GM23338 (cell line): Measurements from ENCODE around the gene HIP1. TPM values are rescaled to one million over a fixed set of nuclear protein-coding genes. Genes with fewer than 3 reads are reported as not detected.

Experiments
- ATAC-seq: fragments of 200-7000 bp; cut with Tn5 transposase; 3 replicates; pipeline ENCODE4 v1.9.1; 2020
- DNase-seq: peaks from one replicate; pipeline ENCODE4 v3.0.0-alpha.2; 2015; ENCODE audit warnings: low spot score
- H2AFZ ChIP-seq: fragments of 200-600 bp; sonication (generic); 2 replicates; pipeline ENCODE4 v1.8.0; 2016; ENCODE audit warnings: antibody characterized with exemption, mild to moderate bottlenecking, moderate library complexity
- H3F3A ChIP-seq: fragments of 200-600 bp; sonication (generic); replicated peaks from 2 replicates; pipeline ENCODE4 v1.8.0; 2017; ENCODE audit warnings: antibody characterized with exemption, mixed run types, low read depth
- H3K27ac ChIP-seq: fragments of 200-600 bp; sonication (generic); 2 replicates; pipeline ENCODE4 v1.6.1; 2016; ENCODE audit warnings: low read depth
- H3K27me3 ChIP-seq: fragments of 200-600 bp; sonication (generic); 2 replicates; pipeline ENCODE4 v1.8.0; 2016; ENCODE audit warnings: mild to moderate bottlenecking, mixed run types, moderate library complexity; ENCODE audit not compliant: insufficient read depth
- H3K36me3 ChIP-seq: fragments of 200-600 bp; sonication (generic); 2 replicates; pipeline ENCODE4 v1.8.0; 2016; ENCODE audit warnings: mild to moderate bottlenecking; ENCODE audit not compliant: insufficient read depth
- H3K4me1 ChIP-seq: fragments of 200-600 bp; sonication (generic); 2 replicates; pipeline ENCODE4 v1.8.0; 2016; ENCODE audit warnings: mild to moderate bottlenecking, moderate library complexity; ENCODE audit not compliant: insufficient read depth
- H3K4me2 ChIP-seq: fragments of 200-600 bp; sonication (generic); 2 replicates; pipeline ENCODE4 v1.7.1; 2017; ENCODE audit warnings: mixed run types
- H3K4me3 ChIP-seq: fragments of 200-600 bp; sonication (generic); 2 replicates; pipeline ENCODE4 v1.6.1; 2016; ENCODE audit warnings: mixed run types
- H3K79me2 ChIP-seq: fragments of 200-600 bp; sonication (generic); replicated peaks from 2 replicates; pipeline ENCODE4 v1.8.0; 2017; ENCODE audit warnings: mild to moderate bottlenecking; ENCODE audit not compliant: insufficient read depth
- H3K9me2 ChIP-seq: fragments of 200-600 bp; sonication (generic); 2 replicates; pipeline ENCODE4 v1.8.0; 2017; ENCODE audit not compliant: insufficient read depth
- H4K20me1 ChIP-seq: fragments of 200-600 bp; sonication (generic); replicated peaks from 2 replicates; pipeline ENCODE4 v1.8.0; 2017; ENCODE audit warnings: mild to moderate bottlenecking; ENCODE audit not compliant: insufficient read depth
- H3K27ac Mint-ChIP-seq: 2 replicates; pipeline ENCODE4 v1.8.0; 2020; ENCODE audit warnings: inconsistent platforms, mild to moderate bottlenecking, moderate library complexity, mixed read lengths
- H3K27me3 Mint-ChIP-seq: 3 replicates; pipeline ENCODE4 v1.8.0; 2022; ENCODE audit warnings: low read depth, mild to moderate bottlenecking, moderate library complexity, mixed read lengths, inconsistent platforms; ENCODE audit not compliant: insufficient read depth, poor library complexity
- H3K36me3 Mint-ChIP-seq: 3 replicates; pipeline ENCODE4 v1.8.0; 2021; ENCODE audit warnings: low read depth, mild to moderate bottlenecking, inconsistent platforms, moderate library complexity, mixed read lengths
- H3K4me1 Mint-ChIP-seq: 3 replicates; pipeline ENCODE4 v1.8.0; 2020; ENCODE audit warnings: mild to moderate bottlenecking, inconsistent platforms, mixed read lengths
- H3K4me3 Mint-ChIP-seq: 3 replicates; pipeline ENCODE4 v1.8.0; 2021; ENCODE audit warnings: moderate library complexity, mild to moderate bottlenecking, inconsistent platforms, mixed read lengths
- H3K9me3 Mint-ChIP-seq: 3 replicates; pipeline ENCODE4 v1.8.0; 2020; ENCODE audit warnings: moderate library complexity, mild to moderate bottlenecking, inconsistent platforms, mixed read lengths
- EZH2 ChIP-seq: fragments of 200-600 bp; sonication (generic); IDR thresholded peaks from one replicate; pipeline ENCODE4 v1.8.0; 2017; ENCODE audit warnings: antibody characterized with exemption, mild to moderate bottlenecking, low read depth; ENCODE audit not compliant: unreplicated experiment
- EZH2phosphoT487 ChIP-seq: fragments of 200-600 bp; sonication (generic); IDR thresholded peaks from one replicate; pipeline ENCODE4 v1.8.1; 2018; ENCODE audit warnings: antibody characterized with exemption; ENCODE audit not compliant: unreplicated experiment
- JUNB ChIP-seq: IDR thresholded peaks from one replicate; pipeline ENCODE4 v1.6.1; 2016; ENCODE audit warnings: antibody characterized with exemption; ENCODE audit not compliant: unreplicated experiment
- NANOG ChIP-seq: IDR thresholded peaks from 2 replicates; pipeline ENCODE4 v1.6.1; 2016; ENCODE audit warnings: antibody characterized with exemption, borderline replicate concordance
- ZNF114 ChIP-seq: fragments of 250-450 bp; sonication (Bioruptor Pico); IDR thresholded peaks from 2 replicates; pipeline ENCODE4 v1.5.0; 2020; ENCODE audit warnings: mild to moderate bottlenecking, moderate library complexity
- ZNF331 ChIP-seq: fragments of 250-450 bp; sonication (Bioruptor Pico); IDR thresholded peaks from 2 replicates; pipeline ENCODE4 v1.5.0; 2020; ENCODE audit warnings: low read depth, mild to moderate bottlenecking, moderate library complexity
- ZNF462 ChIP-seq: fragments of 250-450 bp; sonication (Bioruptor Pico); IDR thresholded peaks from 2 replicates; pipeline ENCODE4 v1.5.0; 2020; ENCODE audit warnings: mild to moderate bottlenecking, moderate library complexity
- polyA plus RNA-seq: library from polyadenylated mRNA; unstranded; fragments of >200 nt; fragmentation: Nextera tagmentation; extraction: Ambion mirVana; gene quantifications from 2 replicates; pipeline ENCODE4 v1.2.1, GENCODE V29; 2016
- total RNA-seq: library from RNA; depleted of rRNA; stranded (reverse); fragments of >200 nt; shearing (Covaris generic); gene quantifications from 2 replicates; pipeline ENCODE4 v1.2.3, GENCODE V29; 2014
- TF ChIP-seq, protein P1 (sequence below): IDR thresholded peaks from one replicate; pipeline ENCODE4 v1.6.1; 2018; ENCODE audit warnings: antibody characterized with exemption; ENCODE audit not compliant: unreplicated experiment
- TF ChIP-seq, protein P2 (sequence below), 2 experiments: fragments of 200-600 bp in 1 of 2; sonication (generic) in 1 of 2; conservative IDR thresholded peaks; 2 replicates each; pipeline versions ENCODE4 v1.5.1 to v1.6.1; 2016 to 2017; ENCODE audit warnings: antibody characterized with exemption in 2 of 2, low read depth in 2 of 2, mild to moderate bottlenecking in 2 of 2, moderate library complexity in 1 of 2

The HIP1 gene
- total and polyA plus RNA-seq, 2 experiments from 2014 or later = 24.9 to 80.8 TPM

DNA sequence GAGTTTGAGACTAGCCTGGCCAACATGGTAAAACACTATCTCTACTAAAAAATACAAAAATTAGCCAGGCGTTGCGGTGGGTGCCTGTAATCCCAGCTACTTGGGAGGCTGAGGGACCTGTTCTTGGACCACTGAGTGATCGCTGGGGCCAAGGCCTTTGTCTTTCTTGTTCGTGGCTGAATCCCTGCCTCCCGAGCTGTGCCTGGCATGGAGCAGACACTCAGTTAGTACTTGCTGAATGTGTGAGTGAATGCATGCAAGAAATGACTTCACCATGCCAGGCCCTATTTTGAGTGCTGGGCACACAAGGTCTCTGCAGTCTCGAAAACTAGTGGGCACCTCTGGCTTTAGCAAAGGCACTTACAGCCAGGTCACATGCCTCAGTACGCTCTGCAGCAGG, 85.1 kb downstream of the HIP1 start:
- no peak for TF ChIP-seq EZH2
- Histone ChIP-seq H2AFZ (no peak overlapping the region), H3K36me3 (no peaks in the 10 kb centered on the region), H3K9me2 (no peaks in the 10 kb centered on the region), H3K79me2 (no peaks in the 10 kb centered on the region), H3K4me2 (no peak overlapping the region), H4K20me1 (no peaks in the 10 kb centered on the region), H3K27me3 (no peaks in the 10 kb centered on the region), H3K27ac (no peak overlapping the region), H3K4me3 (no peak overlapping the region), H3F3A (no peaks in the 10 kb centered on the region), H3K4me1 (peaks cover 12% of the 10 kb centered on the region)
- no peak for ATAC-seq
- Mint-ChIP-seq H3K36me3 (0 out of 3 replicates have a peak, but pooled peaks cover 3% of the 10 kb centered on the region), H3K4me3 (no peak overlapping the region), H3K9me3 (no peaks in the 10 kb centered on the region; the same call in 2 of the 3 replicates), H3K27me3 (peaks cover 5% of the 10 kb centered on the region), H3K27ac (no peak overlapping the region), H3K4me1 (peaks cover 18% of the 10 kb centered on the region)
- DNase-seq = no peak

DNA sequence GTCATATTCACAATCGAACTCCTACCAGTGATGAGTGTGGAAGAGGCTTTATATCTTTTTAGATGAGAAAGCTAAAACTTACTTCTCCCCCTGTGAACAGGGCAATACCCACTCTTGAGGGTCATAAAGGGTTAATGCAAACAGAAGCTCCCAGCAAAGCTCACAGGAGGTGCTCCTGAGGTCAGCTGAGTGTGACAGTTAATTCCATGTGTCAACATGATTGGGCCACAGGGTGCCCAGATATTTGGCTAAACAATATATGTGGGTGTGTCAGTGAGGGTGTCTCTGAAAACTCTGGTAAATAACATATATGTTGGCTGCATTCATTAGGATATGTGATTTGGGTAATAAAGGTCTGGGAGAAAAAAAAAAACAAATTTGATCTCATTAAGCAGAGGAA, 86.0 kb downstream of the HIP1 start:
- DNase-seq (no peak), ATAC-seq (no peak)
- Histone ChIP-seq H3F3A (no peaks in the 10 kb centered on the region), H3K4me2 (no peak overlapping the region), H3K4me1 (peaks cover 12% of the 10 kb centered on the region), H3K79me2 (no peaks in the 10 kb centered on the region), H3K4me3 (no peak overlapping the region), H2AFZ (no peak overlapping the region), H4K20me1 (no peaks in the 10 kb centered on the region), H3K36me3 (no peaks in the 10 kb centered on the region), H3K27me3 (no peaks in the 10 kb centered on the region), H3K9me2 (no peaks in the 10 kb centered on the region), H3K27ac (no peak overlapping the region)
- H3K4me1 Mint-ChIP-seq = peaks cover 16% of the 10 kb centered on the region
- H3K36me3 Mint-ChIP-seq = peaks cover 8% of the 10 kb centered on the region; the same call in 1 of the 3 replicates
- no peak overlapping the region for H3K4me3 Mint-ChIP-seq
- no peak overlapping the region for H3K27ac Mint-ChIP-seq
- peaks cover 5% of the 10 kb centered on the region for H3K27me3 Mint-ChIP-seq
- H3K9me3 Mint-ChIP-seq = no peaks in the 10 kb centered on the region; the same call in 1 of the 3 replicates
- no peak for TF ChIP-seq ZNF462 (CRISPR knock-in tag)
- no peak for TF ChIP-seq ZNF331 (CRISPR knock-in tag)
- TF ChIP-seq, protein P1, sequence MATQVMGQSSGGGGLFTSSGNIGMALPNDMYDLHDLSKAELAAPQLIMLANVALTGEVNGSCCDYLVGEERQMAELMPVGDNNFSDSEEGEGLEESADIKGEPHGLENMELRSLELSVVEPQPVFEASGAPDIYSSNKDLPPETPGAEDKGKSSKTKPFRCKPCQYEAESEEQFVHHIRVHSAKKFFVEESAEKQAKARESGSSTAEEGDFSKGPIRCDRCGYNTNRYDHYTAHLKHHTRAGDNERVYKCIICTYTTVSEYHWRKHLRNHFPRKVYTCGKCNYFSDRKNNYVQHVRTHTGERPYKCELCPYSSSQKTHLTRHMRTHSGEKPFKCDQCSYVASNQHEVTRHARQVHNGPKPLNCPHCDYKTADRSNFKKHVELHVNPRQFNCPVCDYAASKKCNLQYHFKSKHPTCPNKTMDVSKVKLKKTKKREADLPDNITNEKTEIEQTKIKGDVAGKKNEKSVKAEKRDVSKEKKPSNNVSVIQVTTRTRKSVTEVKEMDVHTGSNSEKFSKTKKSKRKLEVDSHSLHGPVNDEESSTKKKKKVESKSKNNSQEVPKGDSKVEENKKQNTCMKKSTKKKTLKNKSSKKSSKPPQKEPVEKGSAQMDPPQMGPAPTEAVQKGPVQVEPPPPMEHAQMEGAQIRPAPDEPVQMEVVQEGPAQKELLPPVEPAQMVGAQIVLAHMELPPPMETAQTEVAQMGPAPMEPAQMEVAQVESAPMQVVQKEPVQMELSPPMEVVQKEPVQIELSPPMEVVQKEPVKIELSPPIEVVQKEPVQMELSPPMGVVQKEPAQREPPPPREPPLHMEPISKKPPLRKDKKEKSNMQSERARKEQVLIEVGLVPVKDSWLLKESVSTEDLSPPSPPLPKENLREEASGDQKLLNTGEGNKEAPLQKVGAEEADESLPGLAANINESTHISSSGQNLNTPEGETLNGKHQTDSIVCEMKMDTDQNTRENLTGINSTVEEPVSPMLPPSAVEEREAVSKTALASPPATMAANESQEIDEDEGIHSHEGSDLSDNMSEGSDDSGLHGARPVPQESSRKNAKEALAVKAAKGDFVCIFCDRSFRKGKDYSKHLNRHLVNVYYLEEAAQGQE = no peak
- TF ChIP-seq EZH2 = no peak
- TF ChIP-seq JUNB = no peak
- no peak for TF ChIP-seq NANOG
- TF ChIP-seq, protein P2, sequence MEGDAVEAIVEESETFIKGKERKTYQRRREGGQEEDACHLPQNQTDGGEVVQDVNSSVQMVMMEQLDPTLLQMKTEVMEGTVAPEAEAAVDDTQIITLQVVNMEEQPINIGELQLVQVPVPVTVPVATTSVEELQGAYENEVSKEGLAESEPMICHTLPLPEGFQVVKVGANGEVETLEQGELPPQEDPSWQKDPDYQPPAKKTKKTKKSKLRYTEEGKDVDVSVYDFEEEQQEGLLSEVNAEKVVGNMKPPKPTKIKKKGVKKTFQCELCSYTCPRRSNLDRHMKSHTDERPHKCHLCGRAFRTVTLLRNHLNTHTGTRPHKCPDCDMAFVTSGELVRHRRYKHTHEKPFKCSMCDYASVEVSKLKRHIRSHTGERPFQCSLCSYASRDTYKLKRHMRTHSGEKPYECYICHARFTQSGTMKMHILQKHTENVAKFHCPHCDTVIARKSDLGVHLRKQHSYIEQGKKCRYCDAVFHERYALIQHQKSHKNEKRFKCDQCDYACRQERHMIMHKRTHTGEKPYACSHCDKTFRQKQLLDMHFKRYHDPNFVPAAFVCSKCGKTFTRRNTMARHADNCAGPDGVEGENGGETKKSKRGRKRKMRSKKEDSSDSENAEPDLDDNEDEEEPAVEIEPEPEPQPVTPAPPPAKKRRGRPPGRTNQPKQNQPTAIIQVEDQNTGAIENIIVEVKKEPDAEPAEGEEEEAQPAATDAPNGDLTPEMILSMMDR (conservative IDR thresholded peaks at IDR 0.05; ENCODE audit: low read depth in 2 of 2) = no peak
- TF ChIP-seq ZNF114 = no peak
- TF ChIP-seq EZH2phosphoT487 = no peak
